ENCODE data around the gene LAMP1. TPM values are rescaled to one million over a fixed set of nuclear protein-coding genes. Genes with fewer than 3 reads are reported as not detected.

The LAMP1 gene
- polyA plus RNA-seq, 1 of the 3 experiments (the other 2 are of a cell fraction) = 261 TPM

DNA sequence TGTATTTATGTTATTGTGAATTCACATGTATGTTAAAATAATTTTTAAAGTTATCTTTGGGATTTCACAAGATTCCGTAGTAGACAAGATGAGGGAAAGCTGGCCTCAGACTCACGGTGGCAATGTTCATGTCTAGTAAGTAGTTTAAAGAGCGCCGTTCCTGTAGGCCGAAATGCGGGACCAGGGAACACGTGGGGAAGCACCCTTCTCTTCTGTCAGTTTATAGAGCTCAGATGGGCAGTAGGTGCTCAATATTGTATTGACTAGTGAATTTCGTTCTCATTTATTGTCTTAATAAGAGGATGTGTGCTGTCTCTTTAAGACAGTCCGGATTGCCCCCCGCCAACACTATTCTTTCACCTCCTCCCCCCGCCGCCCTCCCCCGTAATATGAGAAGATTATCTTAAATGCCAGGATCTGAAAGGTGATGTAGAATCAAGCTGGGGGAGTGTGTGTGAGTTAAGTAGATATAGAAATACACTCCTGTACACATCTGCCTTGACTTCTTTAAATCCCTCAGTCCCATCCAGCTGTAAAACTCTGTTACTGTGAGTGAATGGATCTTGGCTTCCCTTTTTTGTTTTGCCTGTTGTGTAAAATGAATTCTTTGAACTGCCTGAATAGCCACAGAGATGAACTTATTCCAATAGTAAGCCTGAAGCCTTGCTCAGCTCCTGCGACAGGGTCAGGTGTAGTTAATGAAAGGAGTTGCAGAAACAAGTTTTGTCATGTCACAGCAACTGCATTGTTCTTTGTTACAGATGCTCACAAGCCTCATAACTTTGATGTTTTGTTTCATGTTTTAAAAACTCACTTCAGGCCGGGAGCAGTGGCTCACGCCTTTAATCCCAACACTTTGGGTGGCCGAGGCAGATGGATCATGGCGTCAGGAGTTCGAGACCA lies 1.3 kb downstream of the LAMP1 start:
- TF ChIP-seq SMC3 (IDR thresholded peaks at IDR 0.05; ENCODE audit: low read depth, low read length) (no peak), MXI1 (IDR thresholded peaks at IDR 0.05; ENCODE audit: low read depth, low read length) (0 out of 2 replicates have a peak, but pooled peaks have one; percentile 22), YY1 (IDR thresholded peaks at IDR 0.05; ENCODE audit: low read depth) (no peak), RAD21 (IDR thresholded peaks at IDR 0.05; ENCODE audit: low read length) (no peak)
- TF ChIP-seq, protein P1, sequence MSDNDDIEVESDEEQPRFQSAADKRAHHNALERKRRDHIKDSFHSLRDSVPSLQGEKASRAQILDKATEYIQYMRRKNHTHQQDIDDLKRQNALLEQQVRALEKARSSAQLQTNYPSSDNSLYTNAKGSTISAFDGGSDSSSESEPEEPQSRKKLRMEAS (IDR thresholded peaks at IDR 0.05; ENCODE audit: low read depth) = peak; percentile 39; the same call in 1 of the 2 replicates
- TF ChIP-seq, protein P2, sequence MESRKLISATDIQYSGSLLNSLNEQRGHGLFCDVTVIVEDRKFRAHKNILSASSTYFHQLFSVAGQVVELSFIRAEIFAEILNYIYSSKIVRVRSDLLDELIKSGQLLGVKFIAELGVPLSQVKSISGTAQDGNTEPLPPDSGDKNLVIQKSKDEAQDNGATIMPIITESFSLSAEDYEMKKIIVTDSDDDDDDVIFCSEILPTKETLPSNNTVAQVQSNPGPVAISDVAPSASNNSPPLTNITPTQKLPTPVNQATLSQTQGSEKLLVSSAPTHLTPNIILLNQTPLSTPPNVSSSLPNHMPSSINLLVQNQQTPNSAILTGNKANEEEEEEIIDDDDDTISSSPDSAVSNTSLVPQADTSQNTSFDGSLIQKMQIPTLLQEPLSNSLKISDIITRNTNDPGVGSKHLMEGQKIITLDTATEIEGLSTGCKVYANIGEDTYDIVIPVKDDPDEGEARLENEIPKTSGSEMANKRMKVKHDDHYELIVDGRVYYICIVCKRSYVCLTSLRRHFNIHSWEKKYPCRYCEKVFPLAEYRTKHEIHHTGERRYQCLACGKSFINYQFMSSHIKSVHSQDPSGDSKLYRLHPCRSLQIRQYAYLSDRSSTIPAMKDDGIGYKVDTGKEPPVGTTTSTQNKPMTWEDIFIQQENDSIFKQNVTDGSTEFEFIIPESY (IDR thresholded peaks at IDR 0.05; ENCODE audit: borderline replicate concordance, low read depth) = no peak

DNA sequence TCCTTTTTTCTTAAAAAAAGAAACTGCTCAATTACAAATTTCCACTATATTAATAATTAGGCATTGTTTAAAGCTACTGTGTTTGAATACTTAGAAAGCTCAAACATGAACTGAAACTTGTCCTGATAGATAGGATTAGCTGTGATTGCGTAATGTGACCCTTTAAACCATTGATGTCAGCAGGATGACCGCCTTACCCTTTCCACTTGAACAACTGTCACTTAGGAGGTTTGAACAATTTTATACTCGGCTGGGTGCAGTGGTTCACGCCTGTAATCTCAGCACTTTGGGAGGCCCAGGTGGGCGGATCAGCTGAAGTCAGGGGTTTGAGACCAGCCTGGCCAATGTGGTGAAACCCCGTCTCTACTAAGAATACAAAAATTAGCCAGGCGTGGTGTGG lies 2.9 kb downstream of the LAMP1 start:
- no peaks in the 10 kb centered on the region for H3K9me2 ChIP-seq
- no peaks in the 10 kb centered on the region for H3K36me3 ChIP-seq (replicated peaks in 1 of 2; ENCODE audit: control insufficient read depth in 1 of 2, insufficient read depth in 2 of 2, low read length in 1 of 2)
- H3K4me2 ChIP-seq = no peak overlapping the region
- DNase-seq = no peak
- WGBS (ENCODE audit: low lambda C conversion rate) = 89% methylated on average over 7 of the region's 7 CpGs
- no peaks in the 10 kb centered on the region for H3K27me3 ChIP-seq (ENCODE audit: insufficient read depth)
- H3K27ac ChIP-seq (ENCODE audit: low read depth in 2 of 2, low read length in 1 of 2) = no peak overlapping the region
- peaks cover 85% of the 10 kb centered on the region for H3K79me2 ChIP-seq (ENCODE audit: insufficient read depth)
- no peak overlapping the region for H2AFZ ChIP-seq (ENCODE audit: low read depth)
- TF ChIP-seq, protein P2 (IDR thresholded peaks at IDR 0.05; ENCODE audit: borderline replicate concordance, low read depth) = no peak
- TF ChIP-seq, protein P3, sequence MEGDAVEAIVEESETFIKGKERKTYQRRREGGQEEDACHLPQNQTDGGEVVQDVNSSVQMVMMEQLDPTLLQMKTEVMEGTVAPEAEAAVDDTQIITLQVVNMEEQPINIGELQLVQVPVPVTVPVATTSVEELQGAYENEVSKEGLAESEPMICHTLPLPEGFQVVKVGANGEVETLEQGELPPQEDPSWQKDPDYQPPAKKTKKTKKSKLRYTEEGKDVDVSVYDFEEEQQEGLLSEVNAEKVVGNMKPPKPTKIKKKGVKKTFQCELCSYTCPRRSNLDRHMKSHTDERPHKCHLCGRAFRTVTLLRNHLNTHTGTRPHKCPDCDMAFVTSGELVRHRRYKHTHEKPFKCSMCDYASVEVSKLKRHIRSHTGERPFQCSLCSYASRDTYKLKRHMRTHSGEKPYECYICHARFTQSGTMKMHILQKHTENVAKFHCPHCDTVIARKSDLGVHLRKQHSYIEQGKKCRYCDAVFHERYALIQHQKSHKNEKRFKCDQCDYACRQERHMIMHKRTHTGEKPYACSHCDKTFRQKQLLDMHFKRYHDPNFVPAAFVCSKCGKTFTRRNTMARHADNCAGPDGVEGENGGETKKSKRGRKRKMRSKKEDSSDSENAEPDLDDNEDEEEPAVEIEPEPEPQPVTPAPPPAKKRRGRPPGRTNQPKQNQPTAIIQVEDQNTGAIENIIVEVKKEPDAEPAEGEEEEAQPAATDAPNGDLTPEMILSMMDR (IDR thresholded peaks at IDR 0.05) = no peak
- no peak for TF ChIP-seq POLR2AphosphoS5 (IDR thresholded peaks at IDR 0.05; ENCODE audit: low read depth, low read length)
- no peak for TF ChIP-seq MEF2A (IDR thresholded peaks at IDR 0.05; ENCODE audit: borderline replicate concordance, low read depth)
- no peak overlapping the region for H3K4me3 ChIP-seq (ENCODE audit: low read depth in 2 of 2, low read length in 1 of 2)
- peaks cover 0 to 13% of the 10 kb centered on the region in 2 experiments; a peak in 1 of 4 replicates for H3K4me1 ChIP-seq (ENCODE audit: control insufficient read depth in 1 of 2, insufficient read depth in 2 of 2, low read depth in 1 of 2, low read length in 1 of 2)
- H4K20me1 ChIP-seq (ENCODE audit: insufficient read depth) = peaks cover 55% of the 10 kb centered on the region
- ChIA-PET POLR2A (no interaction called here), CTCF (no interaction called here)
- no peaks in the 10 kb centered on the region for H3K9me3 ChIP-seq
- H3K9ac ChIP-seq = no peak overlapping the region
- peaks cover 16% of the 10 kb centered on the region for H3F3A ChIP-seq (replicated peaks; ENCODE audit: insufficient read depth)

More for the DNA sequence above, 1.3 kb downstream of the LAMP1 start:
- WGBS (ENCODE audit: low lambda C conversion rate) = 35% methylated on average over 19 of the region's 19 CpGs
- H3K4me1 ChIP-seq (ENCODE audit: control insufficient read depth in 1 of 2, insufficient read depth in 2 of 2, low read depth in 1 of 2, low read length in 1 of 2) = peaks cover 0 to 13% of the 10 kb centered on the region in 2 experiments; a peak in 1 of 4 replicates
- POLR2A ChIA-PET = interaction anchor here (1.2 kb wide), 1 partner anchor 89 kb away, joined by 3 read pairs; the partner anchor contains the start of gene PCID2
- H3K36me3 ChIP-seq (replicated peaks in 1 of 2; ENCODE audit: control insufficient read depth in 1 of 2, insufficient read depth in 2 of 2, low read length in 1 of 2) = no peaks in the 10 kb centered on the region
- peaks cover 39% of the 10 kb centered on the region for H4K20me1 ChIP-seq (ENCODE audit: insufficient read depth)
- H3K27me3 ChIP-seq (ENCODE audit: insufficient read depth) = no peaks in the 10 kb centered on the region
- H3K4me3 ChIP-seq (ENCODE audit: low read depth in 2 of 2, low read length in 1 of 2) = peak overlapping the region; percentile 78 to 85
- peak overlapping the region in 1 of 2 experiments; percentile 28; a peak in 1 of 4 replicates for H3K27ac ChIP-seq (ENCODE audit: low read depth in 2 of 2, low read length in 1 of 2)
- peak overlapping the region; percentile 89 for H3K9ac ChIP-seq
- CTCF ChIA-PET = interaction anchor here (0.6 to 1.4 kb wide), 3 partner anchors 58 to 355 kb away, joined by 3 to 5 read pairs (median 3); no protein-coding TSS in a partner anchor
- H3K9me3 ChIP-seq = no peaks in the 10 kb centered on the region
- DNase-seq = no peak
- 0 out of 2 replicates have a peak overlapping the region, but pooled peaks have one; percentile 58 for H2AFZ ChIP-seq (ENCODE audit: low read depth)
- H3F3A ChIP-seq (replicated peaks; ENCODE audit: insufficient read depth) = peaks cover 13% of the 10 kb centered on the region
- peak overlapping the region; percentile 93 for H3K4me2 ChIP-seq
- H3K9me2 ChIP-seq = no peaks in the 10 kb centered on the region
- peaks cover 69% of the 10 kb centered on the region for H3K79me2 ChIP-seq (ENCODE audit: insufficient read depth)
